ENCODE results near the gene MAPK7.

Gene MAPK7

DNA sequence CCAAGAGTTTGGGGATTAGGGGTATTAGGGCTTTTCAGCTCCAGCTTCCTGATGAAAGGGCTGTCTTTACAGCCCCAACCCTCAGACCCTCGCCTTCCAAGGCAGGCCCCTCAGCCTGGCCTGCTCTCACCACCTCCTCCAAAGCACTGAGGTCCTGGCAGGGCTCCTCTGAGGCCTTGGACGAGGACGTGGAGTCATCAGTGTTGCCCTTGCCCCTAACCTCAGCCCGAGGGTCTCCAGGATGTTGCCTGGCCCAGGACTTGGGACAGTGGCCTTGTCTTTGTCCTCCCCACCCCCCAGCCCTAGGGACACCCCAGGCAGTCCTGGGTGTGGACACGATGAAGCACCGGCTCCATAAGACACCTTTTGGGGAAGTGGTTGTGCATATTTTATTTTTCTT is 44.0 kb upstream of the MAPK7 start:
- Histone ChIP-seq H3K4me1 (ENCODE audit: control insufficient read depth, insufficient read depth, low read length) (peaks cover 15% of the 10 kb centered on the region), H3K36me3 (ENCODE audit: control insufficient read depth, insufficient read depth, low read length) (no peaks in the 10 kb centered on the region), H3K27ac (ENCODE audit: insufficient read depth, low read depth, low read length, poor library complexity, severe bottlenecking) (no peak overlapping the region), H3K9me3 (ENCODE audit: control insufficient read depth, low read length) (no peaks in the 10 kb centered on the region), H3K27me3 (ENCODE audit: control insufficient read depth, insufficient read depth, low read length, poor library complexity, severe bottlenecking) (no peaks in the 10 kb centered on the region), H3K4me3 (ENCODE audit: insufficient read depth, low read depth, low read length) (no peak overlapping the region)
- WGBS, 2 experiments = 90 to 94% methylated on average over 6 of the region's 6 CpGs

DNA sequence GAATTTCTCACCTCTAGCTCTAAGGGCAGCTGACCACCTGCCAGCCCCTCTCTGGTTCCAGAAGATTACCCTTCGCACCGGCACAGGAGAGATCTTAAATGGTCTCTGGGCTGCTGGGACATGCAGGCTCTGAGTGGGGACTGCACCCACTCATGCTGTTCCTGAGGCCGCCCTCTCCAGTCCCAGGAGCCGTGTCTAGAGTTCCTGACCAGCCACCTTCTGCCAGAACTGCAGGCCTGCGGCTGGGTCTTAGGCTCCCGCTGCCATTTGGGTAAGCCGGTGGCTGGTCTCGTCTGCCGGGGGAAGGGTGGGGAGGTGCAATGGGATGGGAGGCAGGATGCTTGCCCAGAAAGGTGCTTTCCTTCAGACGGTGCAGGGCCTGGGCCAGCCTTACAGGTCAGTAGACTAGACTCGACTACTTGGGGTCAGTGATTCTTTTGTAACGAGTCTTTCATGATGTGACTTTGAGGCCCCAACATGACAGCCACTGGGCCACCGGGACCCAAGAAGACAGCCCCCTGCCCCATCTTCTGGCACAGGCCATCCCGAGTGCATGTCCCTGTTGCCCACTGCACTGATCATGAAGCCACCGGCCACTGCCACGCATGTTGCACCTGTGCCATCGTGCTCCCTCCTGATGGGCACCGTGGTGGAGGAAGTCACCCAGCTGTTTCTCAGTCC is 42.2 kb upstream of the MAPK7 start:
- no peak overlapping the region for H3K4me3 ChIP-seq (ENCODE audit: insufficient read depth, low read depth, low read length)
- no peaks in the 10 kb centered on the region for H3K9me3 ChIP-seq (ENCODE audit: control insufficient read depth, low read length)
- H3K27ac ChIP-seq (ENCODE audit: insufficient read depth, low read depth, low read length, poor library complexity, severe bottlenecking) = no peak overlapping the region
- 89 to 91% methylated on average over 18 of the region's 18 CpGs for WGBS, 2 experiments
- H3K4me1 ChIP-seq (ENCODE audit: control insufficient read depth, insufficient read depth, low read length) = peaks cover 4% of the 10 kb centered on the region
- no peaks in the 10 kb centered on the region for H3K36me3 ChIP-seq (ENCODE audit: control insufficient read depth, insufficient read depth, low read length)
- no peaks in the 10 kb centered on the region for H3K27me3 ChIP-seq (ENCODE audit: control insufficient read depth, insufficient read depth, low read length, poor library complexity, severe bottlenecking)

DNA sequence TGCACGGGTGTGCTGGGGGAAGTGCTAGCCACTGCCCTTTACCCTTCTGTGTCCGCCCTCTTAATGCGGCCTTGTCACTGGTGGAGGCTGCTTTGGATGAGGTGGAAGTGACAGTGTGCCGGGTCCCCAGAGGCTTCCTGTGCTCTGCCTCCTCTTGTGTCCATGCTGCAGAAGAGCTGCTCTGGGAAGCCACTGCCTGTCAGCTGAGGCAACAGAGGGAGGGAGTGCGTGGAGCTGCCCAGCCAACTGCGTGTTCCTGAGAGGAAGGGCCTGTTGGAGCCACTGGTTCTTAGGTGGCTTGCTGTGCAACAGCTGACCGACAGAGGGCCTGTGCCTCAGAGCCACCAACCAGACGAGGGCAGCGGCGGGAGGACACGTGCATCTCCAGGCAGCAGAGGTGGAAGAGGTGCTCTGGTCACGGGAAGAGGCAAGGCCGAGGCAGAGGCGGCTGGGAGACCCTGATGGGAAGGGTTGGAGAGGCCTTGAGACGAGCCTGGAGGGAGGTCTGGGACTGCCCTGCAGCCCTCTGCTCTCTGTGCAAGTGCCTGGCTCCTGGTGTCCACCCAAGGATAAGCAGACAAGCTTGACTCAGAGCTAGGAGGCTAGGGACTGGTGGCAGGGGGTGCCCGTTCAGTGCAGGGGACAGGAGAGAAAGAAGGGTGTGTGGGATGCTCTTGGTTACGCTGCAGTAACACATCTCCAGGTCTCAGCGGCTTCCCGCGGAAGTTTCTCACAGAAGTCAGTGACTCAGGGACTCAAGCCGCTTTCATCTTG is 41.2 kb upstream of the MAPK7 start:
- Histone ChIP-seq H3K4me3 (ENCODE audit: insufficient read depth, low read depth, low read length) (no peak overlapping the region), H3K27ac (ENCODE audit: insufficient read depth, low read depth, low read length, poor library complexity, severe bottlenecking) (no peak overlapping the region), H3K9me3 (ENCODE audit: control insufficient read depth, low read length) (no peaks in the 10 kb centered on the region), H3K4me1 (ENCODE audit: control insufficient read depth, insufficient read depth, low read length) (peaks cover 7% of the 10 kb centered on the region), H3K36me3 (ENCODE audit: control insufficient read depth, insufficient read depth, low read length) (no peaks in the 10 kb centered on the region), H3K27me3 (ENCODE audit: control insufficient read depth, insufficient read depth, low read length, poor library complexity, severe bottlenecking) (no peaks in the 10 kb centered on the region)
- 72 to 76% methylated on average over 21 of the region's 21 CpGs for WGBS, 2 experiments

DNA sequence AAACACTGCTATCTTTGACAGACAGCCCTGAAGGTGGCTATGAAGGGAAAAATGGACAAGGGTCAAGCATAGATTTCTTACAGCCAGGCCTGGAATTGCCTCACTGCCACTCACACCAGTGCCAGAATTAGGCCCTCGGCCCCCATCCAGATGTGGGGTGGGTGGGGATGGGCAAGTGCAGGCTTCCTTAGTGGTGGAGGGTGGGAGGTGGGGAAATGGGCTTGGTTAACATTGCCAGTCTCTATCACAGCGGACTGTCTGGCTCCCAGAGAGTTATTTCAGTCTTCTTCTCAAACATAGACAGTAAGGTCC is 40.6 kb upstream of the MAPK7 start:
- no peak overlapping the region for H3K4me3 ChIP-seq (ENCODE audit: insufficient read depth, low read depth, low read length)
- no peaks in the 10 kb centered on the region for H3K27me3 ChIP-seq (ENCODE audit: control insufficient read depth, insufficient read depth, low read length, poor library complexity, severe bottlenecking)
- no peaks in the 10 kb centered on the region for H3K9me3 ChIP-seq (ENCODE audit: control insufficient read depth, low read length)
- H3K4me1 ChIP-seq (ENCODE audit: control insufficient read depth, insufficient read depth, low read length) = peaks cover 13% of the 10 kb centered on the region
- no peaks in the 10 kb centered on the region for H3K36me3 ChIP-seq (ENCODE audit: control insufficient read depth, insufficient read depth, low read length)
- no peak overlapping the region for H3K27ac ChIP-seq (ENCODE audit: insufficient read depth, low read depth, low read length, poor library complexity, severe bottlenecking)
- WGBS, 2 experiments = 87 to 93% methylated on average over 2 of the region's 2 CpGs

DNA sequence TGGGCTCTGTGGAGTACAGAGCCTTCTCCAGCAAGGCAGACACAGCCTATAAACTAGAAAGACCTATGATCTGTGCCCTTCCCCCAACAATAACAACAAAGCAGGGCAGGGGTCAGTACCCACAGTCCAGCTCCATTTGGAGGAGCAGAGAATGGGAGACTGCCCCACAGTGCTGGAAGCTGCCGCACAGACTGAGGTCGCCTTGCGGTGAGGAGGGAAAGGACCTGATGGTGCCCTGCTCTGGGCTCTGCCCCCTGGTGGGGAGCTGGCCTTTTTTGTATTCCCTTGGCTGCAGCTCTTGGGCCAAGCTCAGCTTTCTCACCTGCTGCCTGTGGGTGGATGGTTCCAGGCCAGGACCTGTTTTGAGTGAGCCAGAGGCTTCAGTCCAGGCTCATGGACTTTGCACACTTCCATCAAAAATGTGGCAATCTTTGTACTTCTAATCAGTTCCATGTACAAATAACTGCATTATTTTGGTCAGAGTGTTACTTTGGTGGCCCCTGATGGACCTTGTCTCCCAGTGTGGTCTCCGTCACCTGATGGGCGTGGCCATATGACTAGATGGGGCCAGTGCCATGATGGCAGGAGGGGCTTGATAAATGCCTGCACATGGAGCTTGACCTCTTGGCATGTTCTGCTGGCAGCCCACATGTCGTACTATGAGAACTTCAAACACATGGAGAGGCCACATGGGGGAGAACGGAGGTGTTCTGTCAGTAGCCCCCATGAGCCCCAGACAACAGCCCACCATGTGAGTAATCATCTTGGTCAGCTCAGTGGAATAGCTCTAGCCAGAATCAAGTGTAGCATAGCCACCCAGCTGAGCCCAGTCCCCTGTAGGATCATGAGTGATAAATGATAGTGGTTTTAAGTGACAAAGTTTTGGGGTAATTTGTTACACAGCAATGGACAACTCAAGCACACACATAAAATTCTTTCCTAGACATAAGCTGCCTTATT is 40.0 kb upstream of the MAPK7 start:
- 79 to 85% methylated on average over 7 of the region's 7 CpGs for WGBS, 2 experiments
- Histone ChIP-seq H3K4me3 (ENCODE audit: insufficient read depth, low read depth, low read length) (no peak overlapping the region), H3K4me1 (ENCODE audit: control insufficient read depth, insufficient read depth, low read length) (peaks cover 15% of the 10 kb centered on the region), H3K36me3 (ENCODE audit: control insufficient read depth, insufficient read depth, low read length) (no peaks in the 10 kb centered on the region), H3K27me3 (ENCODE audit: control insufficient read depth, insufficient read depth, low read length, poor library complexity, severe bottlenecking) (no peaks in the 10 kb centered on the region), H3K27ac (ENCODE audit: insufficient read depth, low read depth, low read length, poor library complexity, severe bottlenecking) (no peak overlapping the region), H3K9me3 (ENCODE audit: control insufficient read depth, low read length) (no peaks in the 10 kb centered on the region)

DNA sequence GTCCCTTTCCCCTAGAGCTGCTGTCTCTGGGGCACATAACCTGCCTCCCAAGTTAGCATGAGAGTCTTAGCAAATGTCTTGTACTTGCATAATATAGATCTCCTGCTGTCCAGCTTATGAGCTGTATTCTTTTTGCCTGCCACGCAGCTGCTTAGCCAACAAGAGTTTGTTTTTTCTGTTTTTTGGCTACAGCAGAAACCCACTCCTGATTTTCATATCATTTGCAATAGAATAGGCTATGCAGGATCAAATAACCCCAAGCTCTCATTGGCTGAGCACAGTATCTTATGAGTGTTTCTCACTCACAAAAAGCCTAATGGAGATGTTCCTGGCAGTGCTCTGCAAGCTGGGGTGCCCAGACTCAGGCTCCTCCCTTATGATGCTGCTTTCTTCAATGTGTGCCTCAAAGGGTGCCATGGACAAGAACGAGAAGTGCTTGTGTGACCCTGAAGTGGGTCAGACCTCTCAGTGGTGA is 38.9 kb upstream of the MAPK7 start:
- WGBS, 2 experiments = 59 to 63% methylated on average over 2 of the region's 2 CpGs
- Histone ChIP-seq H3K27ac (ENCODE audit: insufficient read depth, low read depth, low read length, poor library complexity, severe bottlenecking) (no peak overlapping the region), H3K9me3 (ENCODE audit: control insufficient read depth, low read length) (no peaks in the 10 kb centered on the region), H3K27me3 (ENCODE audit: control insufficient read depth, insufficient read depth, low read length, poor library complexity, severe bottlenecking) (no peaks in the 10 kb centered on the region), H3K4me3 (ENCODE audit: insufficient read depth, low read depth, low read length) (no peak overlapping the region), H3K36me3 (ENCODE audit: control insufficient read depth, insufficient read depth, low read length) (no peaks in the 10 kb centered on the region), H3K4me1 (ENCODE audit: control insufficient read depth, insufficient read depth, low read length) (peaks cover 15% of the 10 kb centered on the region)

DNA sequence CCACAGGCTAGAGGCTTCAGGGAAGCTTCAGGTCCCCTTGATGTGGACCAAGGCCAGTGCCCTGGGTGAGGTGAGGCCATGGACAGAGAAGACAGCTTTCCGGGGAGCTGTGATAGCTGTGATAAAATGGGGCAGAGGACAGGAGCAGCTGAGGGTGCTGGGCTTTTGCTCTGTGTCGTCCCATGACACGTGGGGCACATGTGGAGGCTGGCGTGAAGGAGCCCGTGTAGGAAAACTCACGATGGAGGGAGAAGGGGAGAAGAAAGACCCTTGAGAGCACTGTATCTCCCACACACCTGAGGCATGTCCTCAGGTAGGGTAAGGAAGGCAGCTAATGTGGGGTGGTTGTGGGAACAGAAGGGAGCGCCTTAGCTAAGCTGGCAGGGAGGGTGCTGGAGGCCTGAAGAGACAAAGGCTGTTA is 37.1 kb upstream of the MAPK7 start:
- H3K36me3 ChIP-seq (ENCODE audit: control insufficient read depth, insufficient read depth, low read length) = no peaks in the 10 kb centered on the region
- H3K27me3 ChIP-seq (ENCODE audit: control insufficient read depth, insufficient read depth, low read length, poor library complexity, severe bottlenecking) = no peaks in the 10 kb centered on the region
- no peak overlapping the region for H3K4me3 ChIP-seq (ENCODE audit: insufficient read depth, low read depth, low read length)
- H3K4me1 ChIP-seq (ENCODE audit: control insufficient read depth, insufficient read depth, low read length) = peaks cover 15% of the 10 kb centered on the region
- H3K27ac ChIP-seq (ENCODE audit: insufficient read depth, low read depth, low read length, poor library complexity, severe bottlenecking) = no peak overlapping the region
- H3K9me3 ChIP-seq (ENCODE audit: control insufficient read depth, low read length) = no peaks in the 10 kb centered on the region
- WGBS, 2 experiments = 81 to 82% methylated on average over 7 of the region's 7 CpGs

DNA sequence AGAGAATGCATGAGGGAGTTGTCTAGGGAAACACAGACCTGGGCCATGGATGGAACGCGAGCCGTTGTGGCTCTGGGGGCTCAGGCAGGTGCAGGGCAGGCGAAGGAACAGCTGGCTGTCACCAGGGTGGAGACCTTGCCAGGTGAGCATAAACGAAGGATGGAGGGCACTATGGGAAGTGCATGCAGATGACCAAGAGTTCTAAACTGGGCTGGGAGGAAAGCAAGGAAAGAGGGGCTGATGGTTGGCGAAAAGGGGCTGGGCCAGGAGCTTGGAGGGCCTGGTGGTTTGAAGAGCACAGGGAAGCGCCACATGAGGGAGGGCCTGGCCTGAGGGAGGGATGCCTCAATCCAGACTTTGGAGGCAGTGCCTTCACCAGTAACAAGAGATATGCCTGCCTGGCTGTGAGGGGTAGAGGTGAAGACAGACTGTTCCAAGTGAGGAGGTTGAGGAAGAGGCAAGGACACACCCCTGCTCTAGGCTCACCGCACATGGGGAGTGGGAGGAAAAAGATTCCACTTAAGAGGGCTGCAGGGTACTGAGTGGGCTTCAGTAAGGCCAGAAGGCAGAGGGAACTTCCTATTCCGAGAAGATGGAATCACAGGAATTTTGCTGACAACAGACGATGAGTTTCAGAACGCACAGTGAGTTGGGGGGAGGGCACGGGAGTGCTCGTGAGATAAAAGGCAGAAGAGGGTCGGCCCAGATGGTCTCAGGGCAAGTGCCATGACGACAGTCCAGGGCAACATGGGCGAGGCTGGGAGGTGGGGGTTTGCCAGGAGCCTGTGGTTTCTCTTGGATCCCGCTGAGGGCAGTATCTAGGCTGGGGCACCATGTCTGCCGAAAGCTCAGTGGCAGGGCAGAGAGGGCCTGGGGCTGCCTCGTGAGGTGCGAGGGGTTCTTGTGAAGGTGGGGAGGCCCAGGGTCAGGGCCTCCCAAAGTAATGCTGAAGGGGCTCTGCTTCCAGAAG is 36.4 kb upstream of the MAPK7 start:
- Histone ChIP-seq H3K27ac (ENCODE audit: insufficient read depth, low read depth, low read length, poor library complexity, severe bottlenecking) (no peak overlapping the region), H3K4me1 (ENCODE audit: control insufficient read depth, insufficient read depth, low read length) (peaks cover 15% of the 10 kb centered on the region), H3K4me3 (ENCODE audit: insufficient read depth, low read depth, low read length) (no peak overlapping the region), H3K36me3 (ENCODE audit: control insufficient read depth, insufficient read depth, low read length) (no peaks in the 10 kb centered on the region), H3K9me3 (ENCODE audit: control insufficient read depth, low read length) (no peaks in the 10 kb centered on the region), H3K27me3 (ENCODE audit: control insufficient read depth, insufficient read depth, low read length, poor library complexity, severe bottlenecking) (no peaks in the 10 kb centered on the region)
- WGBS, 2 experiments = 86 to 87% methylated on average over 20 of the region's 20 CpGs

DNA sequence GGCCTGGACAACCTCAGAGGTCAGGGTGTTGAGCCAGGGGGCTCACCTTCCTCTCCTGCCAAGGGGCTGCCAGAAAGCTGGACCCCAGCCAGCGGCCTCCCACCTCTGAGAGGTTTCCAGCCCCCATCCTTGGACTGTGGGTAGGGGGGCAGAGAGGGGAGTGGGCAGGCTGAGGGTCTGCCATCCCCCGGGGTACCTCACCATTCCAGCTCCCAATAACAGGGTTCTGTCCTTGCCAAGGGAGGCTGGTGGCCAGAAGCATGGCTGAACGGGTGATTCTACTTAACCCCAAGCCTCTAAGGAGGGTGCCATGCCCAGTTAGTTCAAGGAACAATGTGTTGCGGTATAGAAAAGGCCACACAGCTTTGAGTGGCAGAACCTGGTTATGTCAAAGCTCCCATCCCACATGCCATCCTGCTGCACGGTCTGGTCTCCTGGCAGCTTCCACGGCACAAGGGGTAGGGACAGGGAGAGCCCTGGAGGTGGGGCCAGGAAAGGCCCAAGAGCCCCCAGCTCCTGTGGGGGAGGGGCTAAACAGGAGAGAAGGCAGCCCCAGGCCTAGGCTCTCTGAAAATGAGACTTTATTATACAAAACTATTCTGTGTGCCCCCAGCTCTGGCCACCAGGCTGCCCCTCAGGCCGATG is 35.6 kb upstream of the MAPK7 start:
- H3K4me1 ChIP-seq (ENCODE audit: control insufficient read depth, insufficient read depth, low read length) = peaks cover 15% of the 10 kb centered on the region
- WGBS, 2 experiments = 91 to 93% methylated on average over 7 of the region's 7 CpGs
- no peaks in the 10 kb centered on the region for H3K36me3 ChIP-seq (ENCODE audit: control insufficient read depth, insufficient read depth, low read length)
- no peak overlapping the region for H3K27ac ChIP-seq (ENCODE audit: insufficient read depth, low read depth, low read length, poor library complexity, severe bottlenecking)
- H3K4me3 ChIP-seq (ENCODE audit: insufficient read depth, low read depth, low read length) = no peak overlapping the region
- no peaks in the 10 kb centered on the region for H3K27me3 ChIP-seq (ENCODE audit: control insufficient read depth, insufficient read depth, low read length, poor library complexity, severe bottlenecking)
- H3K9me3 ChIP-seq (ENCODE audit: control insufficient read depth, low read length) = no peaks in the 10 kb centered on the region

Measured in ectodermal cell (in vitro differentiated cells).